CD4-positive, alpha-beta T cell treated with Interleukin-6 at 100 ng/mL for 8 hours (primary cell): Measurements from ENCODE around the gene GTF3C1.
A peak's percentile ranks its signal among the peaks of the same experiment; 100 is the strongest.
"Not testable (repeated sequence)": the region's sequence is repeated elsewhere in the genome, so short reads cannot be mapped to it uniquely, and the experiment has no call there.

ENCODE experiments used
- DNase-seq: peaks from one replicate; pipeline ENCODE4 v3.0.0-alpha.2; 2020; ENCODE audit warnings: mixed read lengths, low spot score

The GTF3C1 gene

GRCh38 chr16:27462846-27463682 is 86.6 kb downstream of the GTF3C1 start:
- no peak for DNase-seq

GRCh38 chr16:27462200-27462845 is 87.4 kb downstream of the GTF3C1 start:
- no peak for DNase-seq

GRCh38 chr16:27461483-27462171 is 88.1 kb downstream of the GTF3C1 start:
- DNase-seq = no peak

GRCh38 chr16:27460663-27461482 is 88.8 kb downstream of the GTF3C1 start:
- no peak for DNase-seq

GRCh38 chr16:27460213-27460612 is 89.5 kb downstream of the GTF3C1 start:
- DNase-seq = no peak

- DNase-seq = no peak
Measured at GRCh38 chr16:27458987-27459688, 90.6 kb downstream of the GTF3C1 start.

- no peak for DNase-seq
Measured at GRCh38 chr16:27458258-27458657, 91.5 kb downstream of the GTF3C1 start.

- DNase-seq = not testable (repeated sequence)
Measured at GRCh38 chr16:27457605-27457900, 92.2 kb downstream of the GTF3C1 start.

GRCh38 chr16:27455700-27456099 is 94.0 kb downstream of the GTF3C1 start:
- no peak for DNase-seq

GRCh38 chr16:27453494-27453825 is 96.3 kb downstream of the GTF3C1 start:
- DNase-seq = no peak

- no peak for DNase-seq
Measured at GRCh38 chr16:27452569-27453493, 96.9 kb downstream of the GTF3C1 start.

- DNase-seq = no peak
Measured at GRCh38 chr16:27450196-27450549, 99.5 kb downstream of the GTF3C1 start.

GRCh38 chr16:27449434-27450195 is 100.1 kb downstream of the GTF3C1 start:
- peak; percentile 49 for DNase-seq

- no peak for DNase-seq
Measured at GRCh38 chr16:27448532-27449433, 100.9 kb downstream of the GTF3C1 start.

GRCh38 chr16:27447301-27447700 is 102.4 kb downstream of the GTF3C1 start:
- no peak for DNase-seq

- DNase-seq = peak; percentile 84
Measured at GRCh38 chr16:27446721-27447120, 103.0 kb downstream of the GTF3C1 start.

GRCh38 chr16:27445502-27446175 is 104.1 kb downstream of the GTF3C1 start:
- DNase-seq = no peak

GRCh38 chr16:27444470-27444869 is 105.2 kb downstream of the GTF3C1 start:
- DNase-seq = no peak
